Iris pigment epithelial cell (primary cell): Measurements from ENCODE around the gene ITSN1.

ENCODE experiments used
- DNase-seq: peaks from one replicate; pipeline ENCODE4 v3.0.0-alpha.2; 2011; ENCODE audit warnings: low read depth

ITSN1 gene

GRCh38 chr21:33731447-33731846, 89.1 kb downstream of the ITSN1 start:
- no peak for DNase-seq

DNA sequence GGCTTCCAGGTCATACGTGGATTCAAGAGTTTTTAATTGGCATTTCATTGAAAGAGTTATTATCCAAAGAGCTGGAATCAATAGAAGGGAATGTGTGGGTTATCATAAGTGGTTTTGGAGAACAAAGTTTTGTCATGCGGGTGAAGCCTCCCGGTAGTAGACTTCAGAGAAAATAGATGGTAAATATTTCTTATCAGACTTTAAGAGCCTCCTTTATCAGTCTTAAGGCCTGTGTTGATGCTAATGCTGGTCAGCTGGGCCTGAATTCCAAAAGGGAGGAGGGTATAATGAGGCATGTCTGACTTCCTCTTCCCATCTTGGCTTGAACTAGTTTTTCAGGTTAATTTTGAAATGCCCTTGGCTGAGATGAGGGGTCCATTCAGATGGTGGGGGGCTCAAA, 89.7 kb downstream of the ITSN1 start:
- no peak for DNase-seq

DNA sequence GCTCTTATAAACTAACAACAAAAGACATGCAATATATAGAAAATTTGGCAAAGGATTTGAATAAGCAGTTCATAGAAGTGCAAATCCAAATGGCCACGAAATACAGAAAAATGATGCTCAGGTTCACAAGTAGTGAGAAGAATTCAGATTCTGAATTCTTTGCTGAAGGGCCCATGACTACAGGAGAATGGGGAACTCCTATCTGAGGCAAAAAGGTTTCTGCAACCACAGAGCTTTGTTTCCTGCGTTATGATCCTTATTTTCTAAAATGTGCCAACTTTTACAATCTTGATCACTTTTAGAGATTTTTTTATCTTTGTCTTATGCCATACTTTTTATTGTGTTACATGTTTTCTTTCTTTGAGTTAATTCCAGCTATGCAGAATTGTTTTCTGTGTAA, 91.3 kb downstream of the ITSN1 start:
- peak; percentile 38 for DNase-seq

DNA sequence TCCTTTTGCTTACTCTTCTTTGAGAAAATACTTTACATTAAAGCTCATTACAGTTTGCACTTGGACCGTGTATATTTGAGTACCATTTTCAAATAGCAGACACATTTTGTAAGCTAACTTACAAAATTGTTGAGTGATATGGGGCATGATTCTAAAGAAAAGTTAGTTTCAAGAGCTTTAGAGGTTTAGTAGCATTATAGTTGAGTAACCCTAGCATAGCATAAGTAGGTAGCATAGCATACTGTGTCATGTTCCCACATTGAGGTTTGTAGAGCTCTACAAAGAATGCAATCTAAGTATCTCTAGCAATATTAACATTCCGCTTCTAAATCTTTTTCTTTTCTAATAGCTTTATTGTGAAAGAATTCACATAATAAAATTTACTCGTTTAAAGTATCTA, 92.0 kb downstream of the ITSN1 start:
- DNase-seq = peak; percentile 88

- no peak for DNase-seq
Observed at GRCh38 chr21:33734818-33735217, 92.5 kb downstream of the ITSN1 start.

DNA sequence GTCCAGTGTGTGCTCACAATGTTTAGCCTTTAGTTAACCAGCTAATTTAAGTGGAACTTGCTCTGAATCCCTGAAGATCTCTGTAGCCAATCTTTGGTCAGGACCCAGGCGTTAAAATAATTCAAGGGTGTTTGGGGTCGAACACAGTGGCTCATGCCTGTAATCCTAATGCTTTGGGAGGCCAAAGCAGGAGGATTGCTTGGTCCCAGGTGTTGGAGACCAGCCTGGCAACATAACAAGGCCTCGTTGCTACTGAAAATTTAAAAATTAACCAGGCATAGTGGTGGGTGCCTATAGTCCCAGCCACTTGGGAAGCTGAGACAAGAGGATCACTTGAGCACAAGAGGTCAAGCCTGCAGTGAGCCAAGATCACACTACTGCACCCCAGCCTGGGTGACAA, 94.3 kb downstream of the ITSN1 start:
- no peak for DNase-seq

- no peak for DNase-seq
Observed at GRCh38 chr21:33739701-33740100, 97.4 kb downstream of the ITSN1 start.

GRCh38 chr21:33747420-33747819, 105.1 kb downstream of the ITSN1 start:
- no peak for DNase-seq

GRCh38 chr21:33748903-33749302, 106.6 kb downstream of the ITSN1 start:
- no peak for DNase-seq

DNA sequence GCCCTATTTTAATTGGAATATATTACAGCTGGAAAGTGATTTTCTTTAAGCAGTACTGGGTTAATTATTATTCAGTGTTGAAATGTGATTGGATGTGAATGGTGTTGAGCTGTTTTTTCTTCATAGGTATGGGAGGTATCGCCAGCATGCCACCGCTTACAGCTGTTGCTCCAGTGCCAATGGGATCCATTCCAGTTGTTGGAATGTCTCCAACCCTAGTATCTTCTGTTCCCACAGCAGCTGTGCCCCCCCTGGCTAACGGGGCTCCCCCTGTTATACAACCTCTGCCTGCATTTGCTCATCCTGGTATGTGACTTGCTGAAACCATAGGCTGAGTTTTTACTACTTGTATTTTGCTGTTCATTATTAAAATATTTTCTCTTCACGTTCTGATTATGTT, 107.7 kb downstream of the ITSN1 start:
- no peak for DNase-seq

GRCh38 chr21:33751120-33751519, 108.8 kb downstream of the ITSN1 start:
- no peak for DNase-seq

DNA sequence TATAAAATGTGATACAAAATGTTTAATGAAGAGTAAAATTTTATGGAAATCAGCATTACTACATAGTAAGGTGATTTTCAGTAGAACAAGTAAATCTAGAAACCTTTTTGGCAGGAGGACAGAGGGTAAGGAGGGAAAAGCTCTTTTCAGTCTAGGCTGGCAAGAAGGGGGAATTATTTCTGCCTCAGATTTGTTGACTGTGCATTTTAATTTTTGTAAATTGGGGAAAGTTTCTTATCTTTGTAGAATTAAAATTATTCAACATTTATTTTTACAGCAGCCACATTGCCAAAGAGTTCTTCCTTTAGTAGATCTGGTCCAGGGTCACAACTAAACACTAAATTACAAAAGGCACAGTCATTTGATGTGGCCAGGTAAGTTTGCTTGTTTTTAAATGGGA, 109.2 kb downstream of the ITSN1 start:
- no peak for DNase-seq

DNA sequence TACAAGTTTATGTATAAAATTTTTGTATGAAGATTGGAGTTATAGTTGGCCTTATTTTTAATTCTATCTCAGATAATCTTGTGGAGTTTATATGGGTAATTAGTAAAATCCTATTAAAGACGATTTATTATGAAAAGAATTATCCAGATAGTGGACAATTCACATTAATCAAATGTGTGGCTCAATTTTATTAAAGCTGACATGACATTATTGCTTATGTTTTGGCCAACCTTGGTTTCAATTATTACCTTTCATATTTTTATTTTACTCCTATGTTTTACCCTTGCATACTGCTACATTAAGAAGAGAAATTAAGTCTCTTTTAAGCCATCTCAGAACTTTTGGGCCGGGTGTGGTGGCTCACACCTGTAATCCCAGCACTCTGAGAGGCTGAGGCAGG, 110.0 kb downstream of the ITSN1 start:
- DNase-seq = no peak

DNA sequence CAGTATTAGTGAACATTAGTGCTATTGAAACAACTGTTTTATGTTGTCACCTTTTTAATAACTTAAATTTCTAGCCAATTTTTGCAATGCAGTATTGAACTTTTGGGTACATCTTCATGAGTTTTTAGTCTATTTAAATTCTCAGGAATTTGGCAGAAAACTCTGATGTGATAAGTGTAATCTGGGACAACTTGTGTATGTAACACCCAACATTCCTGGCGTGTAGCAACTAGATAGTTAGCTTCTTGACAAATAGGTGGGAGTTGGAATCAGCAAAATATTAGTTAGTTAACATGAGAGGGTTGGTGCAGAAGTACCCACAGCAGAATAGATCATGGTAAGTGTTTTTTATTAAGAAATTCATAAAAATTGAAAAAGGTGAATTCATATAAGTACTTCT, 111.6 kb downstream of the ITSN1 start:
- DNase-seq = no peak

- no peak for DNase-seq
Observed at GRCh38 chr21:33754481-33754880, 112.2 kb downstream of the ITSN1 start.

- DNase-seq = peak; percentile 45
Observed at GRCh38 chr21:33755354-33755753, 113.1 kb downstream of the ITSN1 start.

- peak; percentile 80 for DNase-seq
Observed at GRCh38 chr21:33760641-33761440, 118.5 kb downstream of the ITSN1 start.

DNA sequence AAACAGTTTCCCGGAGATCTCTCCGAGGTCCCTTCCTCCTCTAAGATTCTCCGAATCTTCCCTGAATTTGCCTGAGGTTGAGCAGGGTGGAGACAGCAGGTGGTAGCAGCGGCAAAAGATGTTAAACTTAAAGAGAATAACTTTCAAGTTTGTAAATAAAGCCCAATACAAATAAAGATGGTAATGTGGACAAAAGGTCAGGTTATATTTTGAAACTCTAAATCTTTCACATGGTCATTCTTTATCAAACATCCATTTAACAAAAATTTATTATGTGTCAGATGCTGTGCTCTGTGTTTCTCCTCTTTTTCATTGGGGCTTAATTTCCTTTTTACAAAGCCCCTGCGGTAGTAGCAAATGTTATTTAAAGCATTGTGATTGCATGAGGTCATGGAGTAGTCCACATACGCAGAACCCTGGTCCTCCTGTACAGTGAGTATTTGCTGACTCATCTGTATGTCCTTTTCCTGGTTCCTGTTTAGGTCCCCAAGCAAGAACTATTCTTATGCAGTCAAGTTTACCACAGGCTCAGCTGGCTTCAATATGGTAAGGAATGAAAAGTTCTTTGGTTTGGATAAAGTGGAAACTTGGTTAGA, 119.2 kb downstream of the ITSN1 start:
- peak; percentile 100 for DNase-seq

GRCh38 chr21:33762803-33763581, 120.7 kb downstream of the ITSN1 start:
- peak; percentile 72 for DNase-seq

DNA sequence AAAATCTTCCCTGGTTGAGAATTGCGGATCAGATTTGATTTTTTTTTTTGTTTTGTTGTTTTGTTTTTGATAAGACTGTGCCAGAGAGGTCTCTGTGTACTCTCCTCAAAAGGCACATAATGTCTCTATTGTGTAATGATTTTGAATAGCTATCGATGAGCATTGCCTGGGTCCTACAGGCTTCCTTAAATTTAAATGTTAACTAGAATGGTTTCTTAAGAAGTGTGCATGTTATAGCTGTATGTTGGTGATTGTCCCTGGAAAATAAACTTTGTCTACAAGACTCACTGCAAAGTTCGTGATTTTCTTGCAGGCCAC, 121.2 kb downstream of the ITSN1 start:
- no peak for DNase-seq

- DNase-seq = peak; percentile 39
Observed at GRCh38 chr21:33767236-33767635, 124.9 kb downstream of the ITSN1 start.

DNA sequence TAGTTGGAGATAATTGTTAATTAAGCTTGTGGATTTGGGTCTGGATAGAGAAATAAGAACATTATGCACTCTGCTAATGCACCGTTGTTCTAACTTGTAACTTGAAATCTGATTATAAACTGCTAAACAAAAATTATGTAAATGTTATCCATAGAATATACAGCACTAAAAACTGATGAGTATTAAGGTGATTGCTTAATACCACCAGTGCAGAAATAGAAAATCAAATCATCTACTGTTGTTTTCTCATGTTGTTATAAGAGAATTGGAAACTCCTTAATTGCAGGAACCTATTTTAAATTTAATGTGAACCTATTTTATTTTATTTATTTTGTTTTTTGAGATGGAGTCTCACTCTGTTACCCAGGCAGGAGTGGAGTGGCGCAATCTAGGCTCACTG, 125.7 kb downstream of the ITSN1 start:
- no peak for DNase-seq

- peak; percentile 18 for DNase-seq
Observed at GRCh38 chr21:33769057-33769456, 126.8 kb downstream of the ITSN1 start.
